GF-D8 (cell line): ENCODE results near the gene PITPNC1.
"Not testable (repeated sequence)": the region's sequence is repeated elsewhere in the genome, so short reads cannot be mapped to it uniquely, and the experiment has no call there.

Source experiments
- DNase-seq: peaks from one replicate; lab custom pipeline; 2025; lab: John Stamatoyannopoulos, UW

The PITPNC1 gene

DNA sequence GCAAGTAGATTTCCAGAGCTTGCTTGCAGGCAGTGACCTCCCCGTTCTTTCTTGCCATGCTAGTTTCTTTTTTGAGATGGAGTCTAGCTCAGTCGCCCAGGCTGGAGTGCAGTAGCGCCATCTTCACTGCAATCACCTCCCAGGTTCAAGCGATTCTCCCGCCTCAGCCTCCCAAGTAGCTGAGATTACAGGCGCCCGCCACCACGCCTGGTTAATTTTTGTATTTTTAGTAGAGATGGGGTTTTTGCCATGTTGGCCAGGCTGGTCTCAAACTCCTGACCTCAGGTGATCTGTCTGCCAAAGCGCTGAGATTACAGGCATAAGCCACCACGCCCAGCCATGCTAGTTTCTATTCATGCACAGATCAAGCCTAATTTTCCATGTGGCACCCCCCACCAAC is 139.5 kb downstream of the PITPNC1 start:
- DNase-seq: not testable (repeated sequence)

DNA sequence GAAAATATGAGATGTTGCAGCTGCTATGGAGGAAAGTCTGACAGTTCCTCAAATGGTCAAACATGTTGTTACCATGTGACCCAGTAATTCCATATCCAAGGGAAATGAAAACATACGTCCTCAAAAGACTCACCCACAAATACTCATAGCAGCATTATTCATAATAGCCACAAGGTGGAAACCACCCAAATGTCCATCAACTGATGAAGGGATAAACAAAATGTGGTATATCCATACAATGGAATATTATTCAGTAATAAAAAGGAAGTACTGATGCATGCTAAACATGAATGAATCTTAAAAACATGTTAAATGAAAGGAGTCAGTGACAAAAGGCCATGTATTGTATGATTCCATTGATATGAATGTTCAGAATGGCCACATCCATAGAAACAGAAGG is 140.2 kb downstream of the PITPNC1 start:
- DNase-seq: no peak

DNA sequence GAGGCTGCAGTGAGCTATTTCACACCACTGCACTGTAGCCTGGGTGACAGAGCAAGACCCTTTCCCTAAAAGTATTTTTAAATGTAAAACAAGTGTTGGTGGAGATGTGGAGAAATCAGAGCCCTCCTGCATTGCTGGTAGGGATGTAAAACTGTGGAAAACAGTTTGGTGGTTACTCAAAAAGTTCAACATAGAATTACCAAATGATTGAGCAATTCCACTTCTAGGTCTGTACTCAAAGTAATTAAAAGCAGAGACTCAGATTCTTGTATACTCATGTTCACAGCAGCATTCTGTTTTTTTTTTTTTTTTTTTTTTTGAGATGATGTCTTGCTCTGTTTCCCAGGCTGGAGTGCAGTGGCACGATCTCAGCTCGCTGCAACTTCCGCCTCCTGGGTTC is 141.8 kb downstream of the PITPNC1 start:
- DNase-seq: no peak

DNA sequence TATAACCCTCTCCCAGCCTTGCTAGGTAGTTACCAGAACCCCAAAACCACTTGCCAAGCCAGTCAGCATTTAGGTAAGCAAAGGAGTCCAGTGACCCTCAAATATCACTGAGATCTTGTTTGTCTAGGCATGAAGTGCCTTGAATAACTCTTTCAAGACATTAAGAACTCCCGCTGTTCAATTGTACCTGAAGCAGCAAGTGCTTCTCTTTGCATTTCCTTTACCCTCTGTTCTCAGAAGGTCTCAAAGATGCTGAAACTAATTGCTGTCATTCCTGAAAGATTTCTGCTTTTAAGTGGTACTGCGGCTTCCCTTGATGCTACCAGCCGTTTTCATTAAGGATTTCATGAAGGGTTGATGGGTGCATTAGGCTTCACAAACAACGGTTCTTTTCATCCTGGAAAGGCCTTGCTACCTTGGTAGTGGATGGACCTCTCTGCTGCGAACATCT is 142.7 kb downstream of the PITPNC1 start:
- DNase-seq: no peak

DNA sequence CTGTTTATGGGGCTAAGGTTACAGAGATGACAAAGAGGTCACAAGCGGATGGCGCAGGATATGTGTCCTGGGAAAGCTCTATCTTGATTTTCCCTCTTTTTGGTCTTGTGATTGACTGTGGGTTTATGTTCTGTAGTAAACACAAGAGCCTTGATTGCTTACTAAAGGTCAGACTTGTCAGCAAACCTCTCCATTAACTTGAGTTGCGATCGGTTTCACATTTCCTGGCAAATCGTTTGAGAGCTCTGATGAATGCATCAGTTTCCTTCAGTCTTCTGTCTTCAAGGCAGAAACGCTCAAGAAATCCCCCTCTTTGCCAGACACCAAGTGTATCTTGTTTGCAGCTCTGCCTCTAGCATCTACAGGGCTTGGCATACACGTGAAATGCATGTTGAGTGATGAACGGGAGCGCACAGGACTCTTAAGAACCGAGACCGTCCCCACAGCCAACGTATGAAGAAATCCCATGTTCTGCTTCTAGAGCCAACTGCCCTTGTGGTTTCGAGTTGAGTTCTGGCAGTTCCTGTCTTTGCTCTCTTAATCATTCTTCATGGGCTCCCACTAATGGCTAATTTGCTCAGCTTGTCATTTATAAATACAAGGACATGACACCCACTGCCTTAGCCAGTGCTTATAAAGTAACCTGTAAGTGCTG is 143.3 kb downstream of the PITPNC1 start:
- DNase-seq: no peak

DNA sequence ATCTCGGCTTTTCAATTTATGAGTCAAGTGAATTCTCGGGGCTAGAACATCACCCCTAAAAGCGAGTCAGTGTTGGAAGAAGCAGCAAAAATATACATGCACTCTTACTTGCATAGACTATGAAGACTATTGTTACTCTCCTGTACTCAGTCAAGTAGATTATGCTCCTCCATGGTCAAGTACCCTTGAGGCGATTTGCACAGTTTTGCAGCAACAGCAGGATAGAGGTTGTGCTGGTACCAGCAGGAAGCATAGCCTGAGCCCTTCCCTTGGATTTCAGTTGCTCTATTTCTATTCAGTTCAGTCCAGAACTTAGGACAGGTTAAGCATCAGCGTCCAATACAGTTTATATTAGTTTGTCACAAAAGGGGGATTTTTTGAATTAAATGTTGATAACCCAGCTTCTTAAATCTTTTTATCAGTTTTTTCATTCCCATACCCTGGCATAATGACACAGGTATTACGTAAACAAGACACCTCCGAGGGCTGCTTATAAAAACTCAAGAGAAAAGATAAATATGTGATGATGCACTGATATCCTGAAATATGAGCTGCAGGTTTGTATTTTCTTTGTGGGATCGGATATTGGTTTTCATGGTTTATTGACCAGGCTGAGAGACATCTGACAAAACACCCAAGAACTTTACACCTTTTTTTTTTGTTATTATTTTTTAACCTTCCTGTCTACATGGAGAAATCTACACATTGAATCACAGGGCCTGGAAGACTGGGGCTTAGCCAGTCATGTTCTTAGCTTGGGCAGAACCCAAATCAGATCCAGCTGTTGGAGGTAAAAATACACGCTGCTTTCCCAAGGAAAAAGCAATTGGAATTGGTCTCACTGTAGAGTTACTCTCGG is 144.1 kb downstream of the PITPNC1 start:
- no peak for DNase-seq

DNA sequence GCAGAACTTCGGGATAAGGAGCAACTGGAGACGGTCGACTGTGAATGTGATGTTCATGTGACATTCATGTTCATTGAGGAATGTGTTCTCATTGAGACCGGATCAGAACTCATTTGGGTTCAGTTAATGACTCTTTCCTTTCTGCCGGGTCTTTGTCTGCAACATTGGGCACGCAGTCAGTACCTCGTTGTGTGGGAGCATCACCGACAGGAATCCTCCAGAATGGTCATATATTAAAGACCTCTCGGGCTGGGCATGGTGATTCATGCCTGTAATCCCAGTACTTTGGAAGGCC is 144.6 kb downstream of the PITPNC1 start:
- no peak for DNase-seq

DNA sequence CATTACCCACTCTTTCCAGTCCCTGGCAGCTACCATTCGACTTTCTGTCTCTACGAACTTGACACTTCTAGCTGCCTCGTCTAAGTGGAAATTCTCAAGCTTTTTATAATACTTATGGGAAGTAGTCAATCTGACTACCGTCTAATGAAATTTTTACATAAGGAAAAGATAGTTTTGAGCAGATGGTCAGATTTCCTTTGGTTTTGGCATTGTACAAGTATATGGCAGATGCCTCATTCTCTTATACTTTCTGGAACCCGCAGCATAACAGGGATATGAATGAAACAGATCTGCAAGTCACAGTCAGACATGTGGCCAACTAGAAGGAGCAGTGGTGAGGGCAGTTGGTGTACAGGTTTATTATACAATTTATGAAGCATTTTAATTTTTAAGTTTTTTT is 146.0 kb downstream of the PITPNC1 start:
- DNase-seq: no peak

DNA sequence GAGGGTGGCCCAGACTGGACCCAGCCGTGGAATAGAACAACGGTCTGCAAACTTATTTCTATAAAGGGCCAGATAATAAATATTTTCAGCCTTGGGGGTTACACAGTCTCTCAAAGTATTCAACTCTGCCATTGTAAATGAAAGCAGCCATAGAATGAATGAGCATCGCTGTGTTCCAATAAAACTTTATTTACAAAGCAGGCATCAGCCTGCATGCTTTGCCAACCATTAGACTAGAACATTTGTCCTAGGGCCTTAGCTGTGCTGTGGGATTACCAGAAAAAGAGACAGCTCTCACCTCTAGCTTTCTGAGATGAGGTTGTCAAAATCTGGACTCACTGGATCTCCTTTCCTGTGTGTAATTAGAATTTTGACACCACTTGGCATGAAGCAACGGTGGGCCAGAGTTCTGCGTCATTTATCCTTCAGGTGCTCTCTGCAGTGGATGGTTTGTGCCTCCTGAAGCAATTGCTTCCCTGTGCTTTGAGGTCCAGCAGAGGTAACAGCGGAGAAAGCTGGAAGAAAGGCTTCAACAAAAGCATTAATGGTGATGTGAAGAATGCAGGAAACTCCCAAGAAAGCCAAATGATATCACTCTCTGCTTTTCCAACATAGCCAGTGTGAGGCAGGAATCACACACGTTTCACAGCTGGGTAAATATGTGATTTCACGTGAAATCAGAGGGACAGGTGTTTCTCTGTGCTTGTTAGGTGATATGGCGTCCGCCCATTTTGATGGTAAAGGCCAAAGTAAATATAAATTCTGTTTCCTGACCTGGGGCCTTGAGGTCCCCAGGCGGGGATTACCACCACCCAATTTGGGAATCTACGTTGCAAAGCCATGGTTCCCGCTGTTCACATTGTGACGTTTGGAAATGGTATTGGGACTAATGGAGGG is 148.4 kb downstream of the PITPNC1 start:
- DNase-seq: no peak

DNA sequence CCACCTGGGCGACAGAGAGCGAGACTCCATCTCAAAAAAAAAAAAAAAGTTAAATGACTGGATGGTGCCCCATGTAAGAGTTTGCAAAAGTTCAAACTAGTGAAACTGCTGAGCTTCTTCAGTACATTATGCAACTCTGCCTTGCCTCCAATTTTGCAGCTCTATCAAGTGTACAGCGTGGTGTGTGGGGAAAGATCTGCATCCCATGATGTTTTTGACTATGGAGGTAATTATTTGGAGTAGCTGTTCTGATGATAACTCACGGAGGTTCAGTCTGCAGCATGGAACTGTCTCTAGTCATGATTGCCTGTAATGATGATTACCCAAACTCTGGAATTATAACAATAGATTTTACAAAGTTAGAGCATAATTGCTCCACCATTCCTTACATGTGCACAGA is 149.6 kb downstream of the PITPNC1 start:
- DNase-seq: no peak

DNA sequence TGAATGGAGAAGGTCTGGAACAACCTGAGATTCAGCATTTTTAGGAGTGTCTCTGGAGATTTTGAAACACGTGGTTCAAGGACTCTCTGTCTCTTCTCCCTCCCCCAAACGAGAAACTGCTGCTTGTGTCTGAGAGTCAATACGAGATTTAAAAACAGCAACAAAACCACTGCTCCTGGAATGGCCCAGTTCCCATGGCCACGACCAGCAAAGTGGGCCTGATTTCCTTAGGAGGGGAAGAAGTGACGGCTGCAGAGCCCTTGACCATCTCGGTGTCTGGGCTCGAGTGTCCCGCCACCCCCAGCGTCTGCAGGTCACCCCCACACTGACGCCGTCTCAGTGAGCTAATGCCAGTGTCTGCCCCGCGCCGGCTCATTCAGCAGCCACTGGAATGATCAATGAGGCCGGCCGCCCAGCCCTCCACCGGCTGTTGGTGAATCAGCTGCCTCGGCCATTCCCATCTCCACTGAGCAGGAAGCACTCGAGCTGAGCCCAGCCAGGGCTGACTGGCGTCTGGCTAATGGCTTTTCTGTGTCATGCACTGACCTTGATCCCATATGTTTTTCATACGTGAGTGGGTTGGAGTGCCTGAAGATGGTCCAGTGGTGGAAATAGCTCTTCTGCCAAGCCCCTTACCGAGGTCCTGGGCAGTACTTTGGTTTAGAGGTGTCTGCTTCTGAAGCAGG is 151.8 kb downstream of the PITPNC1 start:
- no peak for DNase-seq

DNA sequence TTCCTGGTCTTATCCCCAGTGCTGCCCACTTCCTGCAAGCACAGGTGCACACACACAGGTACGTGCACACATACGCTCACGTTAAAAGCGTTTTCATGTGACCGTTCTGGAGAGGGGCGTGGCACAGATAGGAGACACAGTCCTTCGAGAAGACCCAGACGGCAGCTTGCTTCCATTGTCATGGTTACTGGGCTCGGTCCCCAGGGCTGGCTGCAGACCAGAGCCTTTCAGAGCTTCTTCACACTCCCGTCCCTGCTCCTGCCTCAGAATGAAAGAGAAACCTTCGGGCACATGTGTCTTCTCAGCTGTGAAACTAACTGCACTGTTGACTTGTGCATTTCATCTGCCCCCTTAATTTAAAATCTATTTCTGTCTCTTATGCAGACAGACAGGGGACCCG is 154.2 kb downstream of the PITPNC1 start:
- no peak for DNase-seq

DNA sequence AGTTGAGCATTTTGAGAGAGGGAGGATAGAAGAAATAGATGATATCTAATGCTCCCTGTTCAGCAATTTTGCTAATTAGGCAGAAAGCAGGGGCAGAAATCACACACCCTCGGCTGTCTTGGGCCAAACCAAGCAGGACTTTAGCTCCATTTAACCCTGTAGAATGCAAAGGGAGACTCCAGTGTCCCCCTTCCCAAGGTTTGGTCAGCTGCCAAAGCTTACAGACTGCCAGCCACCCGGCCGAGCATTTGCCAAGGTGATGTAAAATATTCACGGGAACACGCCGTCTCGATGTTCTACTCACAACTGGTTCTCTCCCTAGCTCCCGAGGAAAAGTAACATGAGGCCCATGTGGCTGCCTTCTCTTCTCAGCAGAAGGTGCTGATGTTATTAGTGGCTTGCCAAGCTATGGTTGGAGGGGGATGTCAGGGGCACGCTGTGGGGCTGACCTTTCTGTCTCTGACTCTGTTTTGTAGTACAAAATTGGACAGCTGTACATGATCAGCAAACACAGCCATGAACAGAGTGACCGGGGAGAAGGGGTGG is 155.3 kb downstream of the PITPNC1 start:
- no peak for DNase-seq

DNA sequence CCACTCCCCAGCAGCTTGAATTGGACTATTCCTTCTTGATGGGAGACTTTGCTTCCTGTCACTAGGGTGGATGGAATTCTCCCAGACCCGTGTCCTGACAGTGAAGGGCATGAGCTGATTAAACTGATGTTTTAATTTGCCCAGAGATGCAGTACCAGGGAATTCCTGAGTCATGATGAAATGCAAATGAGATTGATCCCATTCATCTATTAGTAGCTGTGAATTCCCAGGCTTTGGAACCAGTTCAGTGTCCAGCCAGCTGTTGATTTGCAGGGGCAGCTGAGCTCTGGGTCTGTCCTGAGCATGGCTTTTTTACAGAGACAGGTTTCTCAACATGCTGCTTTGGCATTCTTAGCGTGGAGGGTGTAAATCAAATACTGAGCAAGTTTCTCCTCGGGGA is 157.9 kb downstream of the PITPNC1 start:
- DNase-seq: no peak

DNA sequence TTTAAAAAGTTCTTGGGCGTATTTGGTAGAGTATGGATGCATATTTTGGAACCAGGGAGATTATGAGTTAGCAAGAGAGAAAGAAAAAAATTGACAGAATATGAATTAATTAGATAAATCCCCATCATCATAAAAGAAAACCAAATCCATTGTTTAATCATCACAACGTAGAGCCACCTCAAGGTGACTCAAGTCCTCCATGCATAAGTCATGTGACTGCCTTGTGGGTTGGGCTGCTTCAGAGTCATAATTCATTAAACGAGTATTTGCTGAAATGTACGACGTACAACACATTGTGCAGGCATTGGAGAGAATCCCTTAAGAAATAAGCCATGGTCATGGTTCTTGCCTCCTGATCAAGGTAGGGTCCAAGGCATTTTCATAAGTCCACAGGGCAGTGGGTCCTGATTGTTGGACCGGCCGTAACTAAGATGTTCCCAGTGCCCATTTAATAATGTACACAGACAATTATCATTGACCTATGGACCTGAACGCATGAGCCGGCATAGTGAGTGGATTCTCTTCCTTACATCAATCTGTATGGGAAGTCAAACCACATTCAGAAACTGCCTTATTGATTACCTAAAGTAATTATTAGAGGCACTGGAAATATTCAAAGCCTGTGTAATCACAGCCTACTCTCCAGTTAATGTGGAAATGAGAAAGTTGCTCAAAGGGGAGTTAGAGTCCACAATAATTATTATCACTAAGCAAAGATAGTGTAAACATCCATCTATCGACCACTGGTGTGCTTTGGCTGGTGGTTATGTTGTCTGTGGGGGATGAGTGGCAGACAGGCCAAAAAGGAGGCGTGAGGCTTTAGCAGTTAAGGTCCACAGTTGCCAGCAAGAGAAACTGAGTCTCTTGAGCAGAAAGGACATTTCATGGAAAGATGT is 165.4 kb downstream of the PITPNC1 start:
- DNase-seq: no peak

DNA sequence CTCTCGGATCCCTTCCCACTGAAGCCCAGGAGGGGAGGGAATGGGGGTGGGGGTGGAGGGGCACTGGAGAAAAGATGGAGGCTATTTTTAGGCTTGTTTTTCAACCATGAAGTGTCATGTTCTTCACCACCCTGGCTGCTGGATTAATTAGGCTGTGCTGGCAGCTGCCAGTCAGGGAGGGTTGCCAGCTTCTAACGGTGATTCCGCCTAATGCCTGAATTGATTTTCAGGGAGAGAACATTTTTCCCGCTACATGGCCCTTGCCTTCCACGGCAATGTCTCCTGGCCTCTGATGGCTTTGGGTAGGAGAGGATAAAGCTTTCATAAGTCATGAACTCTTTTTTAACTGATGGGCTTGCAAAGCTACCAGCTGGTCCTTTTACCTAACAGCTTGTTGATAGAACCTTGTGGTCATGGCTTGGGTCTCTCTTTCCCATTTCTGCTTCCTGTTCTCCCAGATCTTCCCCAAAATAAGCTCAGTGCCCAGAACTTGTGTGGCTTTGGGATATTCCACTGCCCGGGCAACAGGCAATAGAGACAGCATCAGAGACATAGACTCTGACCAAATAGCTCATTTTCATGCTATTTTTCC is 167.4 kb downstream of the PITPNC1 start:
- no peak for DNase-seq

DNA sequence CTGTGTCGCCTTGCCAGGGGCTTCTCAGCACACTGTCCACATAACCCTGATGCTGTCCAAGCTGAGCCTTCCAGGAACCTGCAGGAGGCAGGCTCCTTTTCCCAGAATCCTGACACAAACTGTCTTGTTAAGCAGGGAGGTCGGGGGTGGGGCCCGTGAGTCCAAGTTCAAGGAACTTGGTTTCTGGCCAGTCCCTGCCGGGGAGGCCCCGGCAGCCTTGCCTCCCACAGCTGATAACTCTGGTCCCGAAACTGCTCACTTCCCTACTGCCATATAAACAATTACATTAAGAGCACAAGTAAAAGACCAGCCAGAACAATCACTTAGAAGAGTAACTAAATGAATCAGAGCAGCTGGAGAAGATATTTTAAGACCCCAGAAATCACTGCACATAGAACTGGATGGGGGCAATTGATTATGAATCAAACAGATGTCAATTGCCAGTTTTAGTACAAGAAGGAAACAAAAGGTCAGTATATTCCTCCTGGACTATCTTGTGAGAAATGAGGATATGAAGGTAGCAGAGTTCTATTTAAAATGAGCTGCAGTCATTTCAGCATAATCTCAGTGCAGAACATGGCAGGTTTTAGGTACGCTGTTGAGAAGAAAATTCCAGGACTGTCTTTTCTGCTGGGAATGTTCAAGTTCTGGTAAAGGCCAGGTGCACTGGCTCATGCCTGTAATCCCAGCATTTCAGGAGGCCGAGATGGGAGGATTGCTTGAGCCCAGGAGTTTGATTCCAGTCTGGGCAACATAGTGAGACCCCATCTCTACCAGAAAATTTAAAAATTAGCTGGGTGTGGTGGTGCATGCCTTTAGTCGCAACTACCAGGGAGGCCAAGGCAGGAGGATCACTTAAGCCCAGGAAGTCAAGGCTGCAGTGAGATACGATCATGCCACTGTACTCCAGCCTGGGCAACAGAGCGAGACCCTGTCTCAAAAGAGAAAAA is 169.8 kb downstream of the PITPNC1 start:
- DNase-seq: no peak

DNA sequence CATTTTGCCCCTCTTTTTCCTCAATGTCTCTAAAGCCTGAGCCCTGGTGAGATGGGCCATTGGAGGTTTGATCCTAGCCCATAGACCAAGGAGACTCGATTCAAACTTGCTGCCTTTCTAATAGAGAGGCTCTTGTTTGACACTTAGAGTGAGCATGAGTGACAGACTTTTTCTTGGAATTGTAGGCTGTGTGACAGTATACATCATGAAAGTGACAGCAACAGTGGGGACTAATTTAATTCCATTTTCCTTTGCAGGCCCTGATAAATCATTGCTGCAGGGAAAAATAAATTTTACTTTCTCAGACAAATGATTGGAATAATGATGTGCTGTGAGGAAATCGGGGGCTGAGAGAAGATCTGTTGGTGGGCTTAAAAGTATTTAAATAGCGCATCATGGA is 171.6 kb downstream of the PITPNC1 start:
- no peak for DNase-seq

DNA sequence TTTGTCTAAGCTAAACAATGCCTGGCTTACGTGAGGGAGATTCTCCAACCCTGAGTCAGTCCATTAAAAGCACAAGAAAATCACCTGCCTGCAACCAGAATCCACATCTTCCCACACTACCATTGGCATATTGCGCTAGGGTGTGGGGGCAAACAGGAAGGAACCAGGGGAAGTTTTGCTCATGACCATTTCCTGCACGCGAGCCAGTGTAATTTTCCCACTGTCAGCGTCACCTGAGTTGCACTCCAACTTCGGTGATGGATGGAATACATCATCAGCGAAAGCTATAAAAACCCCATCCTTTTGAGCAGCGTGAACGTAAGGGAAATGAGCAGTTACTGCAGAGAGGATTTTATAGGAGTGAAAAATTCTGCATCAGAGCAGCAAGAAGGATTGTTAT is 172.7 kb downstream of the PITPNC1 start:
- no peak for DNase-seq
